Neuron (in vitro differentiated cells): ENCODE data around the gene RRAGB.
"Not testable (repeated sequence)": the region's sequence is repeated elsewhere in the genome, so short reads cannot be mapped to it uniquely, and the experiment has no call there.

Source experiments
- H2AFZ ChIP-seq: one replicate; pipeline ENCODE4 v1.6.1; 2013; ENCODE audit warnings: low read depth, mild to moderate bottlenecking, inconsistent platforms, low read length, moderate library complexity
- H3K27me3 ChIP-seq: one replicate; pipeline ENCODE4 v1.6.1; 2013; ENCODE audit warnings: low read length; ENCODE audit not compliant: insufficient read depth
- H3K36me3 ChIP-seq: one replicate; pipeline ENCODE4 v1.6.1; 2013; ENCODE audit warnings: low read length; ENCODE audit not compliant: insufficient read depth
- H3K4me1 ChIP-seq: one replicate; pipeline ENCODE4 v1.6.1; 2013; ENCODE audit warnings: low read length; ENCODE audit not compliant: insufficient read depth
- H3K4me3 ChIP-seq: 2 replicates; pipeline ENCODE4 v1.5.1; 2013; ENCODE audit warnings: mild to moderate bottlenecking, low read length, moderate library complexity
- H3K9me3 ChIP-seq: one replicate; pipeline ENCODE4 v1.6.1; 2013; ENCODE audit warnings: low read length

RRAGB gene

GRCh38 chrX:55716937-55717336 is 612 bp upstream of the RRAGB start:
- H3K27me3 ChIP-seq, result no peaks in the 10 kb centered on the region
- no peaks in the 10 kb centered on the region for H3K9me3 ChIP-seq
- H3K4me1 ChIP-seq, result no peaks in the 10 kb centered on the region
- H2AFZ ChIP-seq, result no peak overlapping the region
- H3K4me3 ChIP-seq, result no peak overlapping the region
- H3K36me3 ChIP-seq, result no peaks in the 10 kb centered on the region

GRCh38 chrX:55731826-55732225 is 14.3 kb downstream of the RRAGB start:
- H3K4me3 ChIP-seq, result no peak overlapping the region
- H3K36me3 ChIP-seq, result no peaks in the 10 kb centered on the region
- no peaks in the 10 kb centered on the region for H3K4me1 ChIP-seq
- no peak overlapping the region for H2AFZ ChIP-seq
- H3K9me3 ChIP-seq, result no peaks in the 10 kb centered on the region
- H3K27me3 ChIP-seq, result no peaks in the 10 kb centered on the region

- no peak overlapping the region for H2AFZ ChIP-seq
- no peaks in the 10 kb centered on the region for H3K9me3 ChIP-seq
- no peak overlapping the region for H3K4me3 ChIP-seq
- no peaks in the 10 kb centered on the region for H3K27me3 ChIP-seq
- H3K36me3 ChIP-seq, result no peaks in the 10 kb centered on the region
- no peaks in the 10 kb centered on the region for H3K4me1 ChIP-seq
These were observed 21.4 kb downstream of the RRAGB start for GRCh38 chrX:55738969-55739368.

- H3K4me1 ChIP-seq, result no peaks in the 10 kb centered on the region
- H3K4me3 ChIP-seq, result no peak overlapping the region
- no peaks in the 10 kb centered on the region for H3K36me3 ChIP-seq
- H2AFZ ChIP-seq, result no peak overlapping the region
- no peaks in the 10 kb centered on the region for H3K27me3 ChIP-seq
- no peaks in the 10 kb centered on the region for H3K9me3 ChIP-seq
These were observed 25.1 kb downstream of the RRAGB start for GRCh38 chrX:55742649-55743048.

- not testable (repeated sequence) for H3K4me3 ChIP-seq, H3K4me1 ChIP-seq, H3K9me3 ChIP-seq, H2AFZ ChIP-seq, H3K36me3 ChIP-seq, H3K27me3 ChIP-seq
These were observed 30.9 kb downstream of the RRAGB start for GRCh38 chrX:55748463-55748862.

GRCh38 chrX:55750256-55750655 is 32.7 kb downstream of the RRAGB start:
- no peak overlapping the region for H3K4me3 ChIP-seq
- no peak overlapping the region for H2AFZ ChIP-seq
- no peaks in the 10 kb centered on the region for H3K4me1 ChIP-seq
- H3K9me3 ChIP-seq, result no peaks in the 10 kb centered on the region
- H3K36me3 ChIP-seq, result no peaks in the 10 kb centered on the region
- no peaks in the 10 kb centered on the region for H3K27me3 ChIP-seq

GRCh38 chrX:55754861-55755294 is 37.3 kb downstream of the RRAGB start:
- Histone ChIP-seq H2AFZ (no peak overlapping the region), H3K4me1 (no peaks in the 10 kb centered on the region), H3K36me3 (no peaks in the 10 kb centered on the region), H3K9me3 (no peaks in the 10 kb centered on the region), H3K4me3 (no peak overlapping the region), H3K27me3 (no peaks in the 10 kb centered on the region)

GRCh38 chrX:55758033-55758432 is 40.5 kb downstream of the RRAGB start:
- H3K9me3 ChIP-seq, result no peaks in the 10 kb centered on the region
- no peak overlapping the region for H2AFZ ChIP-seq
- no peaks in the 10 kb centered on the region for H3K27me3 ChIP-seq
- no peaks in the 10 kb centered on the region for H3K36me3 ChIP-seq
- no peak overlapping the region for H3K4me3 ChIP-seq
- no peaks in the 10 kb centered on the region for H3K4me1 ChIP-seq

- no peaks in the 10 kb centered on the region for H3K36me3 ChIP-seq
- no peak overlapping the region for H3K4me3 ChIP-seq
- no peak overlapping the region for H2AFZ ChIP-seq
- H3K9me3 ChIP-seq, result no peaks in the 10 kb centered on the region
- H3K27me3 ChIP-seq, result no peaks in the 10 kb centered on the region
- H3K4me1 ChIP-seq, result no peaks in the 10 kb centered on the region
These were observed 41.9 kb downstream of the RRAGB start for GRCh38 chrX:55759478-55759877.

- Histone ChIP-seq H3K9me3 (no peaks in the 10 kb centered on the region), H2AFZ (no peak overlapping the region), H3K4me3 (no peak overlapping the region), H3K27me3 (no peaks in the 10 kb centered on the region), H3K4me1 (no peaks in the 10 kb centered on the region), H3K36me3 (no peaks in the 10 kb centered on the region)
These were observed 49.6 kb downstream of the RRAGB start for GRCh38 chrX:55767100-55767499.

GRCh38 chrX:55774419-55774818 is 56.9 kb downstream of the RRAGB start:
- not testable (repeated sequence) for H3K9me3 ChIP-seq, H3K4me1 ChIP-seq, H2AFZ ChIP-seq

GRCh38 chrX:55777596-55777995 is 60.0 kb downstream of the RRAGB start:
- no peaks in the 10 kb centered on the region for H3K36me3 ChIP-seq
- H2AFZ ChIP-seq, result no peak overlapping the region
- no peaks in the 10 kb centered on the region for H3K27me3 ChIP-seq
- no peak overlapping the region for H3K4me3 ChIP-seq
- H3K9me3 ChIP-seq, result no peaks in the 10 kb centered on the region
- H3K4me1 ChIP-seq, result no peaks in the 10 kb centered on the region

More at GRCh38 chrX:55774419-55774818, 56.9 kb downstream of the RRAGB start:
- not testable (repeated sequence) for H3K27me3 ChIP-seq, H3K36me3 ChIP-seq, H3K4me3 ChIP-seq

- no peak overlapping the region for H2AFZ ChIP-seq
- H3K36me3 ChIP-seq, result no peaks in the 10 kb centered on the region
- no peaks in the 10 kb centered on the region for H3K4me1 ChIP-seq
- H3K27me3 ChIP-seq, result no peaks in the 10 kb centered on the region
- no peaks in the 10 kb centered on the region for H3K9me3 ChIP-seq
- no peak overlapping the region for H3K4me3 ChIP-seq
These were observed 60.8 kb downstream of the RRAGB start for GRCh38 chrX:55778322-55778721.

GRCh38 chrX:55783723-55784122 is 66.2 kb downstream of the RRAGB start:
- no peak overlapping the region for H2AFZ ChIP-seq
- no peaks in the 10 kb centered on the region for H3K4me1 ChIP-seq
- H3K4me3 ChIP-seq, result no peak overlapping the region

More at GRCh38 chrX:55783723-55784122, 66.2 kb downstream of the RRAGB start:
- no peaks in the 10 kb centered on the region for H3K27me3 ChIP-seq
- no peaks in the 10 kb centered on the region for H3K9me3 ChIP-seq
- no peaks in the 10 kb centered on the region for H3K36me3 ChIP-seq
